HG03565 (cell line): ENCODE results near the gene PLXNB1.
"Not testable (repeated sequence)": the region's sequence is repeated elsewhere in the genome, so short reads cannot be mapped to it uniquely, and the experiment has no call there.

Experiments used
- ATAC-seq: cut with Tn5 transposase; IDR thresholded peaks from one replicate; pipeline ENCODE4 v1.9.1; 2021; ENCODE audit warnings: mild to moderate bottlenecking, moderate library complexity; ENCODE audit not compliant: unreplicated experiment

Gene PLXNB1

DNA sequence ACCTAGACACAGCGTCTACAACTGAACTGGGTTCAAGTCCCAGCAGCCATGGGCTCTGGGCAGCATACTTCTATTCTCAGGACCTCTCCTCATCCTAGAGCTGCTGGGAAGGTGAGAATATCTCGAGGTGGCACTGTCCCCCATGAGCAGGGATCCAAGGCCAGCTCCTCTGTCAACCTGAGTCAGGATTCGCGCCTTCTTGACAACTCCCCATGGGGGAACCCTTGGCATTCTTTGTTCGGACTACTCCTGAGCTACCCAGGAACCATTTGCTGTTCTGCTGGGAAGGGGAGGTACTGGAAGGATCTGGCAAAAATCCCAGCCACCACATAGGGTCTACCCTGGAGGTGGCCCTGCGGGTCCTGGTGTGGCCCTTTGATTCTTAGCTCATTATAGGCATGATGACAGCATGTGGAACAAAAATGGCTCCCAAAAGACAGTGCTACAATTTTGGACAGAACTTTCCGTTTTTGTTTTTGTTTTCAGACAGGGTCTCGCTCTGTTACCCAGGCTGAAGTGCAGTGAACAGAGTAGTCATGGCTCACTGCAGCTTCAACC is 22.3 kb downstream of the PLXNB1 start:
- no peak for ATAC-seq

DNA sequence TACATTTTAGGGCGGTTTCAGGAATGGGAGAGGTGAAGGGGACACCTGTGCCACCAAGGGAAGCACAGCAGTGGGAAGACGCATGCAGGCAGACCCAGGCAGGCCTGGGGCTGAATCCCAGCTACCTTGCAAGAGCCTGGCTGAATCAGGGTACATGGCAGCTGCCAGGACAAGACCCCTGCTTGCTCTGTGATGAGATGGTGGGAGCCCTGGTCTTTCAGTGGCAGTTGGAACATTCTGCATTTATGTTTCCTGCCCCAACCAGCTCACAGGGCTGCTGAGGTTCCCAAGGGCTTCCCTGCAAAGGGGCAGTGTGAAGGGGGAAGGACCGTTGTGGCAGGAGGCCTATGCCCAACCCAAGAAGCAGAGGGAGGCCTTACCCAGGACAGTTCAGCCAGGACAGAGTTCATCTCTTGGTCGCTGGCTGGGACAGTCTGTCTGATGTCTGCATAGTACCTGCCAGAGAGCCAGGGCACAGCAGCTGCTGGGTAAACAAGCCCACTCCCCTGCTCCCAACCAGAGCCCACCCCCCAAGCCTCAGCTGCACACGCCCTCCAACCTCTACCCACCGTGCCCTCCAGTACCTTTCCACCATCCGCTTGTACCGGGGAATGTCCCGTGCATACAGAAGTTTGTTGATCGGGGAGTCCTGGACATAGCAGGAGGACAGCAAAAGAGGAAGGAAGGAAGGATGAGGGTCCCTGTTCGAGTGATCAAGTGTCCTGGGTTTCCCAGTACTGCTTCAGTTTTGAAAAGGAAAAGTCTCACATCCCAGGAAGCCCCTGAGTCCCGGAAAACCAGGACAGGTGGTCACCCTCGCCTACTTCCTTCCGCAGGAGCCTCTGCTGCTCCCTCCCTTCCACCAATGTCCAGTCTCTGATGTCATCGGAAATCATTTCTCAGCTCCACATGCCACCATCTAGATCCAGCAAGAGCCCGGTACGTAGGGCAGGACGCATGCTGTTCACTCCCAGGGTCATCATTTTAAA is 23.1 kb downstream of the PLXNB1 start:
- no peak for ATAC-seq

DNA sequence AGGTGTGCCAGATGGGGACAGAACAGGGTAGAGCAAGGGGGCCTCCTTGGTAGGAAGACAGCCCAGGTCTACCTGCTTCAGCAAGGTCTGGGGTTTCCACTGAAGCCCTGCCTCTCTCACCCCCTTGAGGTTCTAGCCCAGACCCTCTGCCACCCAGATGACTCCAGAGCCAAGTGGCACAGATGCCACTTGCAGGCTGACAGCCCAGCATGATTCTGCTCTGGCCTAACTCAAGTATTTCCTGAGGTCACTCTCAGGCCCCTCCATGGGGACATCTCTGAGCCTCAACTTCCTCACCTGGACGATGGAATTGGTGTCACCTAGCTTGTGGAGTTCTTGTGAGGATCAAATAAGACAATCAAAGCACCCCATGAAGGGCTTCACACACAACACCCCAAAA is 23.9 kb downstream of the PLXNB1 start:
- no peak for ATAC-seq

DNA sequence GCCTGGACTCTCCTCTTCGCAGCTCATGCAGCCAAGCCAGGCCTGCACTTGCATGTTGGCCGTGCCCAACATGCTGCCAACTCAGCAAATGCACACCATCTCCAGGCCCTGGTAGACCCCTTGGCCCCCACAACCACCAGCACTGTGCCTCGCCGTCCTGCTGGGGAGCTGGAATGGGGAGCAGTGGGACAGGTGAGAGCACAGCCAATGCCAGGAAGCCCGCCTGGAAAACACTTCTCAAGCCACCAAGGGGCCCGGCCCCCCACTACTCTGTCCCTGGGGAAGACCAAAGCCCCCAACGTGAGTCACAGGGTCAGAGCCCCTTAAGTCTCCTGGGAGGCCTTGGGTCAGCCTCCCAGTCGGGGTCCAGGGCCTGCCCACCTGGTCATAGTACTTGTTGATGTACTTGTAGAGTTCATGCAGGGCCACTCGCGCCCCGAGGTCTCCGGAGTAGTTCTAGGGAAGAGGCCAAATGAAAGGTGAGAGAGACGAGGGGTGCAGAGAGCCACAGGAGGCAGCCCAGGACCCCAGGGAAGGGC is 24.5 kb downstream of the PLXNB1 start:
- ATAC-seq = no peak

DNA sequence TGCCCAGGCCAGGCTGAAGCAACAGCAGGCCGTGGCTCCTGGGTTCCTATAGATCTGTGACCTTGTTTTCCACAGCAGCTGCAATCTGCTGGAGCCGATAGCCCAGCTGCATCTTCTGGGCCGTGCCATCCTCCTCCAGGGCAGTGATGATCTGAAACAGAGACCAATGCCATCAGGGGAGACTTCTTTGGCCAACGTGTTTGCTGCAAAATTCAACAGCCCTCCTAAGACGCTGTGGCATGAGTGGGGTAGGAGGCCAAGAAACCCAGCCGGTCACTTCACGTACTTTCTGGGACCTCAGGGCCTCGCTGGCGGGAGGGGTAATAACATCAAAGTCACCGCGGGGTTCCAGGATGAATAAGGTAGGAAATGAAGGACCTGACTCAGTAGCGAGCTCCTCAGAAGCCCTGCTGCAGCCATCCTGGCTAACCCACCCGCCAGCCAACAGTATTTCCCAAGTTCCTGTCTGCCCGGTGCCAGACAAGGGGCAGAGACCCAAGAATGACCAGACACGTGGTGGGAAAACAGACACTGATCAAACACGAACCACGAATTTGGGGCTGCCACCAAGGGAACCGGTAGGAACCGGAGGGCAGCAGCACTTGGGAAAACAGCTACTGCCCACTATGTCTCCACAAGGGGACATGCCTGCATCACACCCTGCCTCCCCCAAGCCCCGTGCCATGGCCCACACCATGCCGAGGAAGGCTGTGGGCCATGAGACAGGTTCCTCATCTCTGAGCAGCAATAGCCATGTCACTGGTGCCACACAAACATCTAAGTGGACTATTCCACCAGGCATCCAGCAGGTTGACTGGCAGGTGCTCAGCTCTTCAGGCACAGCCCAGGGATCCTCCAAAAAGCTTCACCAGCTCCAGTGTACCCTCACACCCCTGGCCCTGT is 25.2 kb downstream of the PLXNB1 start:
- no peak for ATAC-seq

DNA sequence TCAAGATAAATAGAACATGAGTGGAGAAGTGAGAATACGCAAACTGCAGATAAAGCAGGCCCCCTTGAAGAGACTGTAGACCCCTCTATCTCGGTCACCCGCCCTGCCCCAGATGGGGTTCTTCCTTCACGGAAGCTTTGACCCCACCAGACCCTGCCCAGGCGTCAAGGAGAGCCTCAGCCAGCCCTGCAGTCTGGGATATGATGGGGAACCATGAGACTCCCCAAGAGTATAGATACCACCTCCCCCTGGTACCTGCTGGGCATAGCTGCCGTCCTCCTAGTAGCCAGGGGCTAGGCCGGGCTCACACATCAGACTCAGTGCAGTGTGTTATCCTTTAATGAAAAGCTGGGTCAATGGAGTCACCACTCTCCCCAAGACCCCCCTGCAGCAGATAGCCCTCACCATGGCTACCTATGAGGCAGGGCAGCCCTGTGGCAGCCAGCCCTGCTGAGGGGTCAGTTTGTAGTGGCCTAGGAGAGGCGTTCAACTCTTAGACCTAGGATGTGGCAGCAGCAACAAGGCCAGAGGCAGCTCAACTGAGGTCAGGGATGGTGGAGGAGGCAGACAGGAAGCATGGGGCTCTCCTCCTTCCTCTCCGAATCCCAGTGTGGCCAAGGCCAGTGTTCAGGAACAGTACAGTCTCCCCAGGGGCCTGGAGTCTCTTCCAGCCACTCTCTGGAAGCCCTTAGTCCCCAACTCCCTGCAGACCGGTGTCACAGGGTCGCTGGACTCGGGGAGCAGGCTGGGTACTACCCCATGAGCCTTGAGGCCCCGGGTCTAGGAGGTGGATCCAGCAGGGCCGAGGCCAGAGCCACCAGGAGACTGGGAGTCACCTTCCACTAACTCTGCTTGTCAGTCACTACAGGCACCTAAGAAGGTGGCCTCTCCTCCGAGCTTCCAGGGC is 26.1 kb downstream of the PLXNB1 start:
- ATAC-seq = no peak

DNA sequence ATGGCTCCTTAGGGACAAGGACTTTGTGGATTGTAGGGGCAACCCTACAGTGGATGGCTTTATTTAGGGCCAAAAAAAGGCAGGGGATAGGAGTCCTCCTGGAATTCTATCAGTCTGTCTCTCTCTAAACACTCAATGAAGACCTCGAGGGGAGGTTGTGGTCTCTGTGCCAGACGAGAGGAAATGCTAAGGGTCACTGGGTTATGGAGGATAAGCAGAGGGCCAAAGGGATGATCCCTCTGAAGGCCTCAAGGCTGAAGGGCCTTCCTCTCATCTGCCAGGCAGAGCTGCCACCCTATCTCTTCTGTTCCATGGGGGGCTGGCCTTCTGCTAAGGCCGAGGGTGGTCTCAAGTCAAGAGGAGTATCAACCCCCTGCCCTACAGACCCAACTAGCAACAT is 27.0 kb downstream of the PLXNB1 start:
- no peak for ATAC-seq

DNA sequence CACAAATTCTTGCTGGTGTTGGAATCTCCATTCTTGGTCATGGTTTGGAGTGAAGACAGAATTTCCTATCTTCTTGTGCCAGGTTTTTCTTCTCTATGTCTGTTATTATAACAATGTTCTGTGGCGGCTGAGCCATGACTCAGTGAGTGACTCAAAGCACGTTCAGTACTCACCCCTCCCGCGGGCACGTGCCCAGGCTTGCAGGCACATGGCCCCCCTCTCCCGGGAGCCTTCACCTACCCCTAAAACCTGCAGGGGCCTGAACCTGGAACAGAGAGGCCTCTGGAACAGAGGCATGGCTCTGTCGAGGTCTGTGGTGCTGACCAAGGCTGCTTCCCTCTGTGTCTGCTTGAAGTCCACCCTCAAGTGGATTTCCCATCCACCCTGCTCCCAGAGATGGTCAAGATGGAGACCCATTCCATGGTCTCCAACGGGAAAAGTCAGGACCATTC is 27.6 kb downstream of the PLXNB1 start:
- ATAC-seq = no peak

DNA sequence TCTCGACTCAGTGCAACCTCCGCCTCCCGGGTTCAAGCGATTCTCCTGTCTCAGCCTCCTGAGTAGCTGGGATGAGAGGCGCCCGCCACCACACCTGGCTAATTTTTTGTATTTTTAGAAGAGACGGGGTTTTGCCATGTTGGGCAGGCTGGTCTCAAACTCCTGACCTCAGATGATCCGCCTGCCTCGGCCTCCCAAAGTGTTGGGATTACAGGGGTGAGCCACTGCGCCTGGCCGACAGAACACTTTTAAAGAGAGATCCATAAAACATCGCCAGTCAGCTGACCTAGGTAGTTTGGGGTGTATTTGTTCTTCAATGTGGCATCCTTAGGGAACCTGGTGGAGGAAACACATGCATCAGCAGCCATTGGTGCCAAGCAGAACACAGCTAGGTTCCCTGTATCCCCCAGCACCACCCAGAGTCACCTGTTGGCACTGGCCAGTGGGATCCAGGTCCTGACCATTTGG is 28.4 kb downstream of the PLXNB1 start:
- ATAC-seq = not testable (repeated sequence)

DNA sequence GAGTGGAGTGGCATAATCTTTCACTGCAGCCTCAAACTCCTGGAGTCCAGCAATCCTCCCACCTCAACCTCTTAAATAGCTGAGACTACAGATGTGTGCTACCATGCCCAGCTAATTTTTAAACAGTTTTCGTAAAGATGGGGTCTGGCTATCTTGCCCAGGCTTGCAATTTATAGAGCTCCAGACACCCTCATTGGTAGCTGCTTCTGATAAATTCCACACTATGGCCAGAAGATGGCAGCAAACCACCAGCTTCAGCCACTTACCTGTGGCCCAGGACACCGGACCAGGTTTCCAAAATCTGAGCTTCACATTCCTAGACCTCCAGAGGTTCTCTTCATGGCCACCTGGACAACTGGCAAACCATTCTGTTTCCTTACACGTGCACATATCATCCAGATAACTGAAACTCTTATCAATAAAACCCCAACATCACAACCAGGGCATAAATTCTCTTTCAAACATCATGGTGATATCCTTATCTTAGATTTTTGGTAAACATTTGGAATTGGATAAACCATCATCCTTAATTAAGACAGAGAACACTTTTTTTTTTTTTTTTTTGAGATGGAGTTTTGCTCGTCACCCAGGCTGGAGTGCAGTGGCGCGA is 29.0 kb downstream of the PLXNB1 start:
- no peak for ATAC-seq

DNA sequence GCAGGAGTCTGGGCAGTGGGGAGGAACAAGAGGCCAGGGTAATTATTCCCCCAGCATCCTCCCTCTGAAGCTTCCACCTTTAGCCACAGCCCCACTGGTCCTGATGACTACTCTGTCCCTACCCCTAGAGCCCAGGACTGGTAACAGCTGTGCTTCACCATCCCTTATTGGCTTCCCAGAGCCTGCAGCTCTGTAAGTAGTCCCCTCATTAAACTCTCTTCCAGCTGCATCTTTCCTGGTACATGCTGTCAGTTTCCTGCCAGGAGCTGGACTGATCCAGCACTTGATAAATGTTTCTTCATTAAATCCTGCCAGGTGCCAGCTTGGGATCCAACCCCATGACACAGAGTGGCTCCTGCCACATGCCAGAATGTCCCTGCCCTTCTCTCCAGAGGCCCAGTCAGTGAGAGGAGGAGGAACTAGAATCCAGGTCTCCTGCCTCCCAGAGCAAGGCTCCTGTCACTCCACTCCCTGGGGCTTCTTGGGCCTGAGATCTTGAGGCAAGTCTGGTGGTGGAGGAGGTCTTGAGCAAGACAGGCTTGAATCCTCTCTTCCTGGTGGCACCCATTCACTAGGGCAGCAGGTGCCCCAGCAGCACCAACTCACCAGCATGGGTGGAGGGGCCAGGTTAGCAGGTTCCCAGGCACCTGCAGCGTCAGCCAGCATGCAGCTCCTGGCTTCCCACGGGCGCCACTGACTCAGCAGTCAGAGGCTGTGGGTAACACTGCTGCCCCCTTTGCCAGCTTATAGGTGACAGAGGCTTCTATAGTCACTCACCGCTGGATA is 30.3 kb downstream of the PLXNB1 start:
- no peak for ATAC-seq

DNA sequence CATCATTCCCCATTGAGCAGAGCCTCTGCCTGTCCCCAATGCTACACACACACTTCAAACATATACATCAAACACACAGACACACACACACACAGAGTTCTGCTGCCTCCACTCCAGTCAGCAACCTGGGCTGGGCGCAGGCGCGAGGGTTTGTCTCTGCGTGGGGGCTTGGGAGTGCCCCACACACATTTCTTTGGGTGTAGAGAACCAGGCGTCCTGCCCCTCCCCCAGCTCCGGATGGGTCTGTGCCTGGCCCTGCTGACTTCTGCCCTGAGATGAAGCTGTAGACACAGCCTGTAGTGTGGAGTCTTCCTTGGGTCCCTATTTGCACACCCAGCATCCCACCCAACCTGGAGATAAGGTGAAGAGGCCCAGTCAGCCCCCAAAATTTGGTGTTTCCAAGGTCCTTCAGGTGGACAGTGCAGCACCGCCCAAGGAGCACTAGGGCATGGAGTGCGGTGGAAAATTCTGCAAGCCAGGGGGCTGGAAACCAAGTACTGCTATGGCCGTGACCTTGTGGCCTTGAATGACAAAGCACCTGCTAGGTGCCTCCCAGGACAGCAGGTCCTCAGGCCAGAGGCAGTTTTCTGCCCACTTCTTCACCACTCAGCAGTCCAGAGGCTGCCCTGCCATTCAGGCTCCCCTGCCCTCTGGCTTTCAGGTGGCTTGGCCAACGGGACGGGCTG is 31.0 kb downstream of the PLXNB1 start:
- no peak for ATAC-seq

DNA sequence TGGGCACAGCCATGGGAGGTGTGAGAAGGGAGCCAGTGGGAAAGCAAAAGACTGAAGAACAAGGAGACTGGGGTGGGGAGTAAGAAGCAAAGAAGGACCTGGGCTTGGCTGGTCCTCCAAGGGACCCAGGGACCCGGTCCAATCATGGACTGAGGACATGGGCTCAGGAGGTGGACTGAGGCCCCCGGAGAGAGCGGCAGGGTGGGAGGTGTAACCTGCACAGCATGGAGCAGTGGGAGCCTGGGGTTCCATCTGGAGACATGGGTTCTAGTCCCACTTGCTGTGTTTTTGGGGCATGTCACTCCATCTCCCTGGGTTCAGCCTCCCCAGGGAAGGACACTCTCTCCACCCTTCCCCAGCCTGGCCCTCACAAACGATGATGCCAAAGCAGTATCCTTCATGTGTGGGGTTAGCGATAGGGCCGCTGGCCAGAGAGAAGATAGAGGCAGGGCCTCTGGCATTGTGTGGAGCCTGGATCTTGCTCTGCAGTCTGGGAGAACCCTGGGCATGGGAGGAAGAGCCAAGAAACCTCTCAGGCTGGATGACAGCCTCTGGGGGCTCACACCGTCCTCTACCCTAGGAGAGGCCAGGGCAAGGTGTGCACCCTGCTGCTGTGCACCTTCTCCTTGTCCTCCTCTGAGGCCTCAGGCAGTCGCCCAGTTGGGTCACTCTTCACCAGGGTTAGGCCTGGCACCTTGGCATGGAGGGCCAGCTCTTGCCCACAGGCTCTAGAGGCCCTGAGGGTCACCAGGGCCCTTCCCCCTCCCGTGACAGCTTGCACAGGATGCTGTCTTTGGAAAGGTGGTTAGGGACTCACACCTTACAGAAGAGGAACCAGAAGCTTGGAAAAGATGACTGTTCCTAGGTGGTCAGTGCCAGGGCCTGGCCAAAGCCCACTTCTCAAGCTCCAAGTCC is 31.9 kb downstream of the PLXNB1 start:
- ATAC-seq = no peak

DNA sequence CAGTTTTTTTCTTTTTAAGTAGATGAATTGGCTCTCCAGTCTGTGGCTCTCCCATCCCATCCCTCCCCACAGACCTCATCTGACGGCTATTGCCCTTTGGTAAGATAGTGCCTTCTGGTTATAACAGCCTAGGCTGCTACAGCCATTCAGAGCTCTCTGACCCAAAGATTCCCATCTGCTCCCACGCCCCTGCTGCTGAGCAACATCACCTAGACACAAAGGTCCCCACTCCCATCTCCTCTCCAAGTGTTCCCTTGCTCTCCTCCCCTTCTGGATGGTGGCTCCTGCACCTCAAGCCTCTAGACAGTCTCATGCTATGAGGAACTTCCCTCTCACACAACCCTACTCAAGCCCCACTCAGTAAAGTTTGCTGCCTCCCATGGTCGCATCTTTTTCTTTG is 34.2 kb downstream of the PLXNB1 start:
- ATAC-seq = no peak

DNA sequence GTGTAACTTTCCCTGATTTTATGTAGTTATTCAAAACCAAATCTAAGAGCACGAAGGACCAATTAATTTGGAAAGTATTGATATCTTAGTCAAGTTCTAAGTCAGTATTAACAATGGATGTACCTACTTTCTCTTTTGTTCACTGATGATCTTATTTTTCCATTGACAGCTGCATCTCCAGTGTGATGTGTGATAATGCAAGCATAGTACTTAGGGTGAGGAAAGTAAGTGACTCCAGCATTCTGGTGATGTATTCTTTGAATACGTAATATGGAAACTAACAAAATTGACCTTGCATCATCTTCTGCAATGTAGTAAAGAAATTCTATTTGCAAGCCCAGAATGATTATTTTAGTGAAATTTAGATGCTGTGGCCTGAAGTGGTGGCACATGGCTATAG is 35.5 kb downstream of the PLXNB1 start:
- no peak for ATAC-seq

DNA sequence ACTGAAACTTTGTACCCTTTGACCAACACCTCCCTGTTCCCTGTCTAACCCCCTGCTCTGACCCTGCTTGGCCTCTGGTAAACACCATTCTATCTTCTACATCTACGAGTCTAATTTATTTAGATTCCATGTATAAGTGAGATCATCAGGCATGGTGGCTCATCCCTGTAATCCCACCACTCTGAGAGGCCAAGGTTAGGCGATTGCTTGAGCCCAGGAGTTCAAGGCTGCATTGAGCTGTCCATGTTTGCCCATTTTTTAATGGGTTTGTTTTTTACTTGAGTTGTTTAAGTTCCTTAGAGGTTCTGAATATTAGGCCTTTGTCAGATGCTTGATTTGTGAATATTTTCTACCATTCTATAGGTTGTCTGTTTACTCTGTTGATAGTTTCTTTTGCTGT is 40.9 kb downstream of the PLXNB1 start:
- no peak for ATAC-seq

DNA sequence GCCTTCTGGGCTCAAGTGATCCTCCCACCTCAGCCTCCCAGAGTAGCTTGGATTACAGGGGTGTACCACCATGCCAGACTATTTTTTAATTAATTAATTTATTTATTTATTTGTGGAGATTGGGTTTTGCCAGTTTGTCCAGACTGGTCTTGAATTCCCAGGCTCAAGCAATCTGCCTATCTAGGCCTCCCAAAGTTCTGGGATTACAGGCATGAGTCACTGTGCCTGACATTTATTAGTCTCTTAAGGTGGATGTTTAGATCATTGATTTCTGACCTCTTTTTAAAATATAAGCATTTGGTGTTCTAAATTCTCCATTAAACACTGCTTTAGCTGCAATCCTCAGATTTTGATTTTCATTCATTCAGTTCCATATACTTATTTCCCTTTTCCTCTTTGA is 42.3 kb downstream of the PLXNB1 start:
- ATAC-seq = no peak
